ENCODE data around the gene ARL13A. TPM values are rescaled to one million over a fixed set of nuclear protein-coding genes. Genes with fewer than 3 reads are reported as not detected.

Gene ARL13A
- total RNA-seq, 1 experiment from 2014 or later: not detected

DNA sequence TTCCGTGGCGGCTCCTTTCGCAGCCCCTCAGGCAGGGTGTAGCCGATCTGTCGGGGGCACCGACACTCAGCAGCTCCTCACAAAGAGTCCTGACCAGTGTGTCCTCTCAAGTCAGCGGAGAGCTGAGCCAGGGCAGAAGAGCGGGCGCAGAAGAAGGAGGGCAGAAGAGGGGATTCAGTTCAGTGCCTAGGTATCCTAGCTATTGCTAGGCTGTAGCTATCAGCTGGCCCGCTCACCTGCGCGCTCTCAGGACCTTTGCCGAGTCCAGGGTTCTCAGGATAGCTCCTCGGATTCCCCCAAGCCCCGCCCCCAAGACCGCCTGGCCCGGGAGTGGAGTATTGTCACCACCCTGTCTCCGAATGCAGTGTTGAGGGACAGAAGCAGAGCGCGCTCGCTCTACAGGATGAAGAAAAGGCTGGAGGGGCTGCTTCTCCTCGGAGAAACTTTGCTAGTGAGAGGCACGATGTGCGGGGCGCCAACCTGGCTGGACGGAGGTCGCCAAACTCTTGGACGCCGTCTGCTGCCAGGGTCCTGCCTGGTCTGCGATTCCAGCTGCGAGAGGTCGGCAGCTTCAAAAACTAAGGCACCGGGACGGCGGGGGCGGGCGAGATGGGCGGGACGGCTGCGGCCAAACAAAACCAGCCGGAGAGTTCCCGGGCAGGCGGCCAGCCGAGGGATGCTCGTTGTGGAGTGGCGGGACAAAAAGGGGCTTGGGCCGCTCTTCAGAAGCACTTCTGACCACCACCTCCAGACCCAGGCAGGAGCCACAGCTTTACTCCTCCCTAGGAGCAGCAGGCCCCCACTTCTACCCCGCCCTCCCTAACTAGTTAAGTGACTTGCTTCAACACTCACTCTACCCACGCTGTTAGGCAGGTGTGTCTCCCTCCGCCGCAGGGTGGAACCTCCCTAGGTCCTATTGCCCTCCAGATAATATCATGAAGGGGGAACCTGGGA lies 40.6 kb upstream of the ARL13A start, which contains the start of gene XKRX:
TSS of gene XKRX (minus strand) at position 258 of the 954 bp plus-strand sequence. CDS start 613 bp downstream, outside the sequence.
- Histone ChIP-seq H3K9ac (ENCODE audit: low read length) (peak within 1 kb of the TSS; percentile 11; the same call in 1 of the 2 replicates), H3K36me3 (ENCODE audit: control insufficient read depth in 1 of 2, insufficient read depth in 2 of 2, low read length in 2 of 2) (no peaks in the 10 kb centered on the region), H4K20me1 (ENCODE audit: insufficient read depth) (no peaks in the 10 kb centered on the region), H2AFZ (ENCODE audit: low read depth, low read length, poor library complexity, severe bottlenecking) (peak within 1 kb of the TSS; percentile 67), H3K79me2 (ENCODE audit: insufficient read depth, low read length) (no peaks in the 10 kb centered on the region), H3K27me3 (ENCODE audit: insufficient read depth, low read length) (no peaks in the 10 kb centered on the region), H3K9me3 (ENCODE audit: control insufficient read depth in 1 of 2, insufficient read depth in 1 of 2, low read depth in 1 of 2, low read length in 2 of 2) (no peaks in the 10 kb centered on the region), H3K4me1 (ENCODE audit: control insufficient read depth in 1 of 2, insufficient read depth in 2 of 2, low read length in 2 of 2) (peaks cover 2 to 15% of the 10 kb centered on the region in 2 experiments; a peak in 2 of 4 replicates), H3K27ac (ENCODE audit: low read depth, low read length) (peak within 1 kb of the TSS; percentile 42; the same call in 1 of the 2 replicates), H3K4me3 (replicated peaks in 1 of 2; ENCODE audit: low read depth in 1 of 2, low read length in 2 of 2) (peak within 1 kb of the TSS; percentile 36 to 55), H3K4me2 (ENCODE audit: low read length) (peak within 1 kb of the TSS; percentile 80), H3K9me2 (ENCODE audit: insufficient read depth) (no peaks in the 10 kb centered on the region)
- peak; percentile 43 for TF ChIP-seq SP1 (IDR thresholded peaks at IDR 0.05; ENCODE audit: low read depth)
- peak; percentile 79 for TF ChIP-seq EGR1 (IDR thresholded peaks at IDR 0.05; ENCODE audit: low read depth)
- TF ChIP-seq SRF (IDR thresholded peaks at IDR 0.05; ENCODE audit: low read depth): no peak
- TF ChIP-seq FOSL1 (IDR thresholded peaks at IDR 0.05; ENCODE audit: low read depth): peak; percentile 46
- TF ChIP-seq SIN3A (IDR thresholded peaks at IDR 0.05; ENCODE audit: low read depth): no peak
- TF ChIP-seq ELF1 (IDR thresholded peaks at IDR 0.05; ENCODE audit: borderline replicate concordance, low read depth): no peak
- TF ChIP-seq YY1 (IDR thresholded peaks at IDR 0.05; ENCODE audit: extremely low read depth, insufficient replicate concordance, low read depth, low read length): no peak
- no peak for TF ChIP-seq REST (IDR thresholded peaks at IDR 0.05; ENCODE audit: low read depth)
- no peak for TF ChIP-seq RAD21 (IDR thresholded peaks at IDR 0.05; ENCODE audit: low read depth)
- TF ChIP-seq CBX3 (IDR thresholded peaks at IDR 0.05; ENCODE audit: low read depth): peak; percentile 39; the same call in 1 of the 2 replicates
- peak; percentile 81 for TF ChIP-seq TCF7L2 (IDR thresholded peaks at IDR 0.05; ENCODE audit: borderline replicate concordance, extremely low read depth, insufficient read depth, insufficient read length)
- TF ChIP-seq ZNF274 (IDR thresholded peaks at IDR 0.05; ENCODE audit: low read depth, low read length): no peak
- TF ChIP-seq, protein P1, sequence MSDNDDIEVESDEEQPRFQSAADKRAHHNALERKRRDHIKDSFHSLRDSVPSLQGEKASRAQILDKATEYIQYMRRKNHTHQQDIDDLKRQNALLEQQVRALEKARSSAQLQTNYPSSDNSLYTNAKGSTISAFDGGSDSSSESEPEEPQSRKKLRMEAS (IDR thresholded peaks at IDR 0.05): peak; percentile 50; the same call in 1 of the 2 replicates
- ChIA-PET POLR2A (interaction anchor here (0.8 to 1.0 kb wide), 2 partner anchors 18 to 169 kb away, joined by 3 read pairs; partner anchors contain the start of gene CENPI), CTCF (no interaction called here), RAD21 (ENCODE audit: low non-redundant PET in 1 of 2, low total read pairs in 2 of 2, uncharacterized antibody in 2 of 2, unreplicated experiment in 2 of 2) (no interaction called here)
- no TSS peak for BruUV-seq (replicated peaks)
- DNase-seq (ENCODE audit: low read depth, low spot score) (peak; percentile 35), ATAC-seq (peak; percentile 91)
- intact Hi-C loops (cut with micrococcal nuclease): no loop called here
